COLO668 (cell line): ENCODE results near the gene PAX2.
"Not testable (repeated sequence)": the region's sequence is repeated elsewhere in the genome, so short reads cannot be mapped to it uniquely, and the experiment has no call there.

Source experiments
- DNase-seq: peaks from one replicate; lab custom pipeline; 2025; ENCODE audit not compliant: unreplicated experiment; lab: John Stamatoyannopoulos, UW

PAX2 gene

DNA sequence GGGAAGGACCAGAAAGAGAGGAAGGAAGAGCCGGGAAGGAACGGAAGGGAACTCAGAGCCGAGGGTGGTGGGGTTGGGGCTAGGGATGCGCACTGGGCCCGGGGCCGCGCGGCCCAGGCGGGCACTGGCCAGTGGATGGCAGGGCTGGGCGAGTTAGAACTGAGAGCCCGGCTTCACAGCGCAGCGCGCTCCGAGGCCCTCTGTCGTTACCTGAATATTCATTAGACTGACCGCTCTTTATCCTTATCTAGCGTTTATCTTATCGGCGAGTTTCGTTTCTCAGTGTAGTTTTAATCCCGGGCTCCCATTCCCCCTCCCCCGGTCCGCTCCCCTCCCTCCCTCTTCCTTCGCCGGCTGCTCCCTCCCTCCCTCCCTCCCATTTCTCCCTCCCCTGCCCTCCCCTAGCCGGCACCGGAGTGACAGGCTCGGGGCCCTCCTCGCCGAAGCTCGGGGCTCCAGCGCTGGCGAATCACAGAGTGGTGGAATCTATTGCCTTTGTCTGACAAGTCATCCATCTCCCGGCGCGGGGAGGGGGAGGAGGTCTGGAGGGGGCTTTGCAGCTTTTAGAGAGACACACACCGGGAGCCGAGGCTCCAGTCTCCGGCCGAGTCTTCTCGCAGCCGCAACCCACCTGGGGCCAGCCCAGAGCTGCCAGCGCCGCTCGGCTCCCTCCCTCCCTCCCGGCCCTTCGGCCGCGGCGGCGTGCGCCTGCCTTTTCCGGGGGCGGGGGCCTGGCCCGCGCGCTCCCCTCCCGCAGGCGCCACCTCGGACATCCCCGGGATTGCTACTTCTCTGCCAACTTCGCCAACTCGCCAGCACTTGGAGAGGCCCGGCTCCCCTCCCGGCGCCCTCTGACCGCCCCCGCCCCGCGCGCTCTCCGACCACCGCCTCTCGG is at the start of gene PAX2:
Gene PAX2, plus strand, starts transcription at position 596 of the 895 bp plus-strand sequence. CDS start 679 bp downstream, outside the sequence.
- DNase-seq, result peak; percentile 12

- DNase-seq, result no peak
These were observed 48.9 kb upstream of the PAX2 start for GRCh38 chr10:100696477-100696901.

DNA sequence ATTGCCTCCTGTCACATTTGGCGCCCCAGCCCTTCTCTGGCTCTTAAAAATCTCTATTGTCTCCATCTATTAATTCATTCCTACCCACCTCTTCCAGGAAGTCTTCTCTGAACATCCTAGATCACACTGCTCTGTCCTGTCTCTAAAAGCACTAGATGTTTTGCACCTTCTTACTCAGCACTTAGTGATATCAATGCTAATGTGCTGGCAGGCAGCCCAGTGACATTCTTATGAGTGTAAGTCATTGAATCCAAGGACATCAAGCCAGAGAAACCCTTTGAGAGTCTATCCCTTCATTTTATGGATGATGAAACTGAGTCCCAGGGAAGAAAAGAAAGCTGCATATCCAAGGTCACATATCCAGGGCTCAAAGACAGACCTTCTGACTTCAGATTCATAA is 48.3 kb upstream of the PAX2 start:
- DNase-seq, result no peak

GRCh38 chr10:100697631-100698030 is 47.8 kb upstream of the PAX2 start:
- DNase-seq, result no peak

GRCh38 chr10:100701704-100702103 is 43.7 kb upstream of the PAX2 start:
- DNase-seq, result not testable (repeated sequence)

GRCh38 chr10:100705139-100705538 is 40.2 kb upstream of the PAX2 start:
- DNase-seq, result no peak

- no peak for DNase-seq
These were observed 38.0 kb upstream of the PAX2 start for GRCh38 chr10:100707261-100707848.

DNA sequence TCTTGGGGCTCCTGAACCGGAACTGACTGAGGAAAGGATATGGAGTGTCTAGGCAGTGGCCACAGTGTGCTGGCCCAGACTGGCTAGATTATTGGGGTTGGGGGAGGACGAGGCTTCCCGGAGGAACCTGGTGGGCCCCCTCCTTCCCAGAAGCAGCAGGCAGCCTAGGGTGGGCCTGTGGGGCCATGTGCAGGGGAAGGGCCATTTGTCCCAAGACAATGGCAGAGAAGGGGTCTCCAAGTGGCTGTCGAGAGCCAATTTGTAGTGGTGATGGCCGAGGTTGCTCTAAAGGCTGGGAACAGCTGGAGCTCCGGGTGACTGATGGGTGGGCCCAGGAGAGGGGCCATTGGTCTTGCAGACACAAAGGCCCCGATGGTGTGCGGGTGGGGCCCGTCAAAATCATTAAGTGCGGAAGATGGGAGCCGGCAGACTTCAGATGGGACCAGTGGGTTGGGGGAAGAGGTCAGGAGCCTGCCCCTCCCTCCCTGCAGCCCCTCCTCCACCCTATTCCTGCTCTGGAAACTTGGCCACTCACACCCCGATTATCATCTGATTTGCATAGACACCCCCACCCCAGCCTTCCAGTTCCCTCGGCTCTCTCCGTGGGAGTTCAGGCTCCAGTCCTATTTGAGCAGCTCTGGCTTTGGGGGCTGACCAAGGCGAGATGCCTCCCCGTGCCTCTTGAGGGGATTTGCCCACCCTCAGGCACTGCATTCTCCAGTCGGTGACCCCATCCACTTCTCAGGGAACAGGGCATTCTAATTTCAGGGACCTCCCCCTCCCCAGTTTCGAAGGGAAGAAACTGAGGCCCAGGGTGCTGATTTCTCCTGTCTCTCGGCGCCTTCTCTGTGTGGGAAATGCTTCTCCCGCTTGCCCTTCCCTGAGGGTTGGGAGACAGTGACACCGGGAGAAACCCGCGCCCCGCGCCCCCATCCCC is 36.0 kb upstream of the PAX2 start:
- no peak for DNase-seq

DNA sequence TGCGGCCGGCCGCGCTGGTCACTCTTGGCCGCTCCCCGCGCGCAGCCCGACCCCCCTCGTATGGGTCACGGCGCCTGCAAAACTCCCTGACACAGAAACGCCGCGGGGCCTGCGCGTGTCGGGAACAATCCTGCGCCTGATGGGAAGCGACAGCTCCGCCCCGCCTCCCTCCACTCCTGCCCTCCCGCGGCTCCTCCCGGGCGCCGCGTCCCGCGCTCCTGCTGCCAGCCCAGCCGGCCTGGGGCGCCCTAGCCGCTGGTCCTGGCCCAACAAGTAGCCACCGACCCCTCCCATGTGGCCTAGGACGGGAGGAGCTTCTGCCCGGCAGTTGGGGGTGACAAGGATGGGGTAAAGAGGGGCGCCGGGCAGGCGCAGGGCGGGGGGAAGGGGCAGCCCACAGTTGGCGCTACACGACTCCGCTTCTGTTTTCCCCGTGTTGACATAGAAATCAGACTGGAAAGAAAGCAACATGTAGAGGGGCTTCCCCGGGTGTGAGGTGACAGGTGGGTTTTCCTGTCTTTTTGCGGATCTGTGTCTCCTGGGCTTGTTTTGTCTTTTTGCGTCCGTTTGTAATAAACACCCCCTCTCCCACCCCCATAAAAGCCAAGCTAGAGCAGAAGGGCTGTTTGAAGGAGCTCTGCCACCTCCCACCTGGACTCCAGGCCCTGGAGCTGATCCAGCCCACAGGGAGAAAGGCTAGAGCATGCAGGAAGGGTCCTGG is 35.1 kb upstream of the PAX2 start:
- peak; percentile 16 for DNase-seq

GRCh38 chr10:100713049-100713858 is 32.1 kb upstream of the PAX2 start:
- no peak for DNase-seq

DNA sequence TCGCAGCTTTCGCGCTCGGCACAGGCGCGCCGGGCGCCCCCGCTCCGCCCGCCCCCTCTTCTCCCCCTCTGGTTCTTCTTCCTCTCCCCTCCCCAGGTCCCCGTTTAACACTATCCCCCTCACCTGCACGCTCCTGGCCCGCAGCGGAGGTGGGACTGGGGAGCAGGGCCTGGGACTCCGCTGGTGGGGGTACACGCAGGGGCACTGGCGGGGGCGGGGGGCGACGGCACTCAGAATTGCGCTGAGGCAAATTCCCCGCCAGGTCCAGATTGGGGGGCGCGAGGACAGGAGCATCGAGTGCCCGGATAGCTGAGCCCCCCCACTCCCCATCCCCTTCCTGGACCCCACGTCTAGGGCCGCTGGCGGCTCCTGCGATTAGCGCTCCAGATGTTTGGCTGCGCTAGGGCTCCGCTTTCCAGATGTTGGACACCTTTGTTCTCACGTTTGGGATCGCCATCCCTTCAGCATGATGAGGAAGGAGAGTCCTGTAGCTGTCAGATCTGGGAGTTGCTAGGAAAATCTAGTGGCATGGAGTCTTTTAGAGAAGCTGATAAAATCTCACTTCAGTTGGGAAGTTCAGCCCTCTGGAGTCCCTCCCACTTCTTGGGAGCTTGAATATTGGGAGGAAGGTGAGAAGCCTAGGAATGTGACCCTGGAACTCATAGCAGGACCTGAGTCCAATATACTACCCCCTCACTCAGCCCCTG is 31.4 kb upstream of the PAX2 start:
- no peak for DNase-seq

DNA sequence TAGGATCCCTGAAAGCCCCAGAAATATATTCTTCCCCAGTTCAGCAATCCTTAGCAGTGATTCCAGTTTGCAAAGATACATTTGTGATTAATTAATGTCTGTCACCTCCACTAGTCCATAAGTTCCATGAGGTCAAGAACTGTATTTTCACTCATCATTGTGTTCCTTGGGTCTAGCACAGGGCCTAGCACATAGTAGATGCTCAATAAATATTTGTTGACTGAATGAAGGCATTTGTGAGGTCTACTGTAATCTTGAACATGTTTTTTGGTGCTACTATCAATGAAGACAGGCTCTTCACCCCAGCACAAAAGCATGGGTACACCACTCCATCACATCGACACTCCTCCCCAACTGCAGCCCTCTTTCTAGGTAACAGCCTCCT is 30.8 kb upstream of the PAX2 start:
- DNase-seq, result no peak

GRCh38 chr10:100715101-100715444 is 30.3 kb upstream of the PAX2 start:
- DNase-seq, result no peak

DNA sequence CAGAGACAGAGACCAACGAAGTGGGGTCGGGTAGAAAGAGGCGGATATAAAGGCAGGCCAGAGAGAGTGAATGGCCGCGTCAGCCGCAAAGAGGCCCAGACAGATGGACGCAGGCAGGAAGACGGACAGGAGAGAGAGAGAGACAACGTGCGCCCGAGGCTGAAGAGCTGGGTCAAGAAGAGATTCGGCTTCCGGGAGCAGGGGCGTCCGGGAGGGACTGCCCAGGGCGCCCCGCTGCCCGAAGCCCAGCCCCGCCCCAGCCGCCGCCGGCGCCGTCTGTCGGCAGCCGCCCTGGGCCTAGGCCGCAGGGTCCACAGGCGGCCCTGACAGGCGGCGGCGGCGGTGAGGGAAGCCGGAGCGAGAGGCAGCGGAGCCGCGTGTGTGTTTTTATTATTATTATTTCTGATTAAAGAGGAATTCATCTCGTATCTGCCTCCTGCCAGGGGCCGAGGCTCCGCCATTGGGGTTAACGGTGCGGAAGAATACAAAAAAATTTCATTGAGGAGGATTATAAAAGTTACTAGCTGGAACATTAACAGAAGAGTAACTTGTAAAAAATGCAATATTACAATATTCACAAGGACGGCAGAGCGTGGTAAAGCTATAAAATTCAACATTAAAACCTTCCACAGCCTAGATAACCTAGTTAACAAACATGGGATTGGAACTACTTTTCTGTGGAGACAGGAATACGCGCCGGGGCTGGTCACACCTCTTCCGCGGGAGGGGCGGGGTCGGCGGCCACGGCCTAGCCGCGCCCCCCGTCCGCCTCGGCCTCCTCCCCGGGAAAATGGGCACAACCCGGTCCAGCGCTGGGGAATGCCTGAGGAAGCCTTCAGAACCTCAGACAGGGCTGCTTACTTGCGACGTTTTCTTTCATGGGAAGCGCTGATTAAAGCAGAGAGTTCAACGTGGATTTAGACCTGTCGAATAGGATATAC is 29.7 kb upstream of the PAX2 start:
- DNase-seq, result peak; percentile 25

DNA sequence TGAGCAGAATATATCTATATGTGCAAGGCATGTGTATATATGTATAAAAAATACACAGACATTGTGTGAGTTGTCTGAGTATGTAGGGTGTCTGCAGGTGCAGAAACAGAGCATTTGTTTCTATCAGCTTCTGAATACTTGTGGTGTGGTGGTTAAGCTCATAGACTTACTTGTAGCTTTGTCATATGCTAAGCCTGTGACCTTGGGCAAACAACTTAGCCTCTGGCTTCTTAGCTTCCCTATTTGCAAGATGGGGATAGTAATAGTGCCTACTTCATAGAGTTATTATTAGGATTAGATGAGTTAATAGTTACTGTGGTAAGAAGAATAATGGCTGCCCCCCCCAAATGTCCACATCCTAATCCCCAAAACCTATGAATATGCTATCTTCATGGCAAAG is 28.2 kb upstream of the PAX2 start:
- DNase-seq, result no peak

GRCh38 chr10:100718197-100718742 is 27.1 kb upstream of the PAX2 start:
- DNase-seq, result no peak

- DNase-seq, result no peak
These were observed 22.2 kb upstream of the PAX2 start for GRCh38 chr10:100723180-100723579.
